Testis (tissue), 2 donors: Measurements from ENCODE around the gene MGAT5.

Experiments
- CTCF ChIP-seq, 3 experiments: fragments of 450-650 bp in 2 of 3; fragments of 200-600 bp in 1 of 3; sonication (generic) in 1 of 3; IDR thresholded peaks; one replicate each; pipeline ENCODE4 v1.5.1; 2016 to 2019; ENCODE audit warnings: antibody characterized with exemption in 3 of 3, mild to moderate bottlenecking in 2 of 3, moderate library complexity in 1 of 3
- POLR2A ChIP-seq: fragments of 450-650 bp; IDR thresholded peaks from one replicate; pipeline ENCODE4 v1.6.1; 2017; ENCODE audit warnings: antibody characterized with exemption, mild to moderate bottlenecking, moderate library complexity

- TF ChIP-seq POLR2A: no peak
- no peak for TF ChIP-seq CTCF (IDR thresholded peaks at IDR 0.05)
Measured at GRCh38 chr2:134454931-134455330, 201.1 kb downstream of the MGAT5 start.
